Ecto neural progenitor cell (in vitro differentiated cells): ENCODE measurements around the gene GPC6.
"Not testable (repeated sequence)": the region's sequence is repeated elsewhere in the genome, so short reads cannot be mapped to it uniquely, and the experiment has no call there.

ENCODE experiments used
- DNase-seq: peaks from one replicate; pipeline ENCODE4 v3.0.0-alpha.2; 2018; ENCODE audit warnings: low spot score

GPC6 gene

DNA sequence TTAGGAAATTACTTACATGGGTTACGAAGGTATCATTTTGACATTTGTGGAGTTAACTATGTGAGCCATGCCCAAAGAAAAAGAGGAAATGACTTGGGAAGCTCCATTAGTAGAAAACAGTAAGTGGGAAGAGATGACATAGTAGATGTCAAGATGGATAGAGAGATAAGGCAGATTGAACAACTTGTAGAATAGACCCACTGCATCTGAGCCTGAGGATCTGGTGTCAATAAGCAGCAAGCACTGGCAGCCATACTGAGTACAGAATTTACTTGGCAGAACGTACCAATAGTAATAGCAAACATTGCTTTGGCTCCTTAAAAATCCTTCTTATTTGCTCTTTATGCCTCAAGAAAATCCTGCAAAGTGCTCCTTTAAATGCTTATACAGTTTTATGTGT is 203.8 kb downstream of the GPC6 start:
- no peak for DNase-seq

- DNase-seq: no peak
These were observed 209.0 kb downstream of the GPC6 start for GRCh38 chr13:93435651-93436050.

DNA sequence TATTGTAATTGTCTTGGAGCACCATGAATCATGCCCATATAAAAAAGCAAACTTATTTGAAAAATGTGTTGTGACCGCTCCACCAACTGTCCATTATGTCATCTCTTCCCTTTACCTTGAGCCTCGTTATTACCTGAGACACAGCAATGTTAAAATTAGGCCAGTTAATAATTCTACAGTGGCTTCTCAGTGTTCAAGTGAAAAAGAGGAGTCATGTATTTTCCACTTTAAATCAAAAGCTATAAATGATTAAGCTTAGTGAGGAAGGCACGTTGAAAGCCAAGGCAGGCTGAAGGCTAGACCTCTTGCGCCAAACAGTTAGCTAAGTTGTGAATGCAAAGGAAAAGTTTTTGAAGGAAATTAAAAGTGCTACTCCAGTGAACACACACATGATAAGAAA is 210.5 kb downstream of the GPC6 start:
- DNase-seq: no peak

- DNase-seq: no peak
These were observed 219.6 kb downstream of the GPC6 start for GRCh38 chr13:93446238-93446637.

GRCh38 chr13:93450191-93450621 is 223.6 kb downstream of the GPC6 start:
- no peak for DNase-seq

- DNase-seq: no peak
These were observed 224.2 kb downstream of the GPC6 start for GRCh38 chr13:93450761-93451160.

GRCh38 chr13:93454676-93455235 is 228.1 kb downstream of the GPC6 start:
- DNase-seq: not testable (repeated sequence)

DNA sequence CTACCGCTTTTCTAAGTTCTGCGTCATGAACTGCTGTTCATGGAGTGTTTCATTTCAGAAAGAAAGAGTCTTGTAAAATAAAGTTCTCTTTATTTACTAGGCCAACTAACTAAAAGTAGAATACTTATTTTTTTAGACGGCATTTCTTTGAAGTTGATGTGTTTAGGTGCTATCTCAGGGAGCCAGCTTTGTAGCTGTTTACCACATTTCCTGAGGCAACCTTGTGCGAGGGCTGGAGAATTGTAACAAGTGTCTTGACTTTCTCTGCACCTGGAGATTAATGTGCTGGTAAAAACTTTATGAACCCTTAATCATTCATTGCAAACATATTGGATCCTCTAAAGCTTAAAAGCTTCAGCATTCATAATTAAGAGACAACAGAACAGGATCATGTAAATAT is 229.3 kb downstream of the GPC6 start:
- DNase-seq: no peak

DNA sequence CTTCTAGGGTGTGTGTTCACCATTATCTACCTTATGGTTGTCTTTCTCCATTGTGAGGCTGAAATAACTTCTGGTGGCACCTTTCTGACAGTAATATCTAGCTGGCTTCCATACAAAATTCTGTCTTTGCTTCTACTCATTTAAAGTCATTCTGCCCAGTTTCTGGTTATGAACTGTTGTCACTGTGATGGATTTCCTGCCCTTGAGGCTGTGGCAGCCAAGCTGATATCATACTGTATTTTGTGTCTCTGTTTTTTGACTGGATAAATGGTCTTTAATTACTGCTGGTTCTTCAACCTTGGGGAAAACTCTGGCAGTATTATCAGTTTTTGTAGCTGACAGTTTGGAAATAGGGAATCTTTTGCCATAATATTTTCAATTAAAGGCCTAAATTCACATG is 233.4 kb downstream of the GPC6 start:
- DNase-seq: no peak

DNA sequence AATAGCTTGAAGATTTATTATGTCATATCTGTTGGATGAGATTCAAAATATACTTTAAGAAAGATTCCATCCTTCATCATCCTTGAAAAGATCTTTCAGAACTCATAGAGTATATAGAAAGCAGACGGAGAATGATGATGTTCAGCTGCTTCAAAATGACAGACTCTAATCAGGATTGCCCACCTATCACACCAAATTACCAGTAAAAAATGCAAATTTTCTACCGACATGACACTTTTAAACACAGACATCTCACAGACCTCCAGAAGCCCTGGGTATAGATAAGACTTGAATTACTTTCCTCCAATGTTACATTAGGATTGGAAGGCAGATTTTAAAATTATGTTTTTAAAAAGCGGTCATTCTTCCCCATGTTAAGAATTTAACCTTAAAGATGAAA is 235.5 kb downstream of the GPC6 start:
- DNase-seq: no peak

DNA sequence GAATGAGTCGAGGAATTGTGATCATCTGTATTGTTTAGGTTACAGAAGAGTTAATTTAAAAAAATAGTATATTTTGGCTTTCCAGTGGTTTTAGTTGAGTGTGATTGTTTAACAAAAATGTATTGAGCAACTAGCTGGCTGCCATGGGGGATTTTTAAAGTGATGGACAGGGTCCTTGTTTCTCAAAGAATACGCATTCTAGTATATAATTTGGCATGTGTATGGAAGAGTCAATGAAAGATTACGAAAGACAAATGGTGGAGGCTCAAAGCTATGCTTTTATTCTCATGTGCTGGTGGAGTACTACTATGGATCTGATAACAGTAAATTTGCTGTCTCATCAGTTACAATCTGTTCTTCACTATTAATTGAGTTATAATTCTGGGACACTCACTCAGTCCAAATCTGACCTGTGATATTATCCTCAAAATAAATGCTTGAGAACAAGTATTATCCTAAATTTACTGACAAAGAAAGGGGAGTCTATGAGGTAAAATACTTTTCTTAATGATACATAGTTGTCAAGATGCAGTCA is 240.0 kb downstream of the GPC6 start:
- no peak for DNase-seq

DNA sequence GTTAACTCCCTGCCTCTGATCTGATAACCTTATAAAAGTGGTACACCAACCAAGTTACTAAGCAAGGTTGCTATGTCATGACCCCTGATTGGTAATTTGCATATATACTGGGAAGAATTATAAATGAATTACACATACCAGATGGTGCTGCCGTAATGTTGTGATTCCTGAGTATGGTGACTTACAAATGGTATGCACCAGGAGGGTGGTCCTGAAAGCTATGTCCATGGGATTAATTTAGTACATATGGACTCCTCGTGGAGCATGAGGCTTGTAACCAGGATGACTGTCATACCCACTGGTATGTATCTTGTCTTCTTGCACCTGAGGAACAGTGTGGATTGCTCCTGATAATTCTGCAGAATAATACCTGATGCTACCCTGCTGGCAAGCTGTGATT is 240.6 kb downstream of the GPC6 start:
- no peak for DNase-seq

GRCh38 chr13:93468433-93468832 is 241.8 kb downstream of the GPC6 start:
- no peak for DNase-seq

- no peak for DNase-seq
These were observed 245.7 kb downstream of the GPC6 start for GRCh38 chr13:93472296-93472695.

DNA sequence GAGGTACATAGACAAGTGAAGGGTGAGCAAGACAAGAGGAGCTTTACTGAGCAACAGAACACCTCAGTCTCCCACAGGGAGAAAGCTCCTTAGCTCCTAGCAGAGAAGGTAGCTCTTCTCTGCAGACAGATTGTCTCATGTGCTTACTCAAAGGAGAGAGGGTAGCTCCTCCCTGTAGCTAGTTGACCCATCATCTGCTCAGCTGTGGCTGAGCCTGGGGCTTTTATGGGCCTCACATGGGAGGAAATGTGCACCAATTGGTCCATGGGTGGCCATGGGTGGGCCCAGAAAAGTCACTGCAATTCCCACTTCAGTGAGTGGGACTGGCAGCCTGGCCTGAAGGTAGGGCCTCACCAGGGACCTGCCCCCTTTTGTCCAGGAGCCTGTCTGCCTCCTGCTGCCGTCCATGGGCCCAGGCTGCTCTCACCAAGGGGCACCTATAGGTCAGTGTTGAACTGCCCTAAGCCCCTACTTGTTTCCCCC is 246.2 kb downstream of the GPC6 start:
- no peak for DNase-seq

DNA sequence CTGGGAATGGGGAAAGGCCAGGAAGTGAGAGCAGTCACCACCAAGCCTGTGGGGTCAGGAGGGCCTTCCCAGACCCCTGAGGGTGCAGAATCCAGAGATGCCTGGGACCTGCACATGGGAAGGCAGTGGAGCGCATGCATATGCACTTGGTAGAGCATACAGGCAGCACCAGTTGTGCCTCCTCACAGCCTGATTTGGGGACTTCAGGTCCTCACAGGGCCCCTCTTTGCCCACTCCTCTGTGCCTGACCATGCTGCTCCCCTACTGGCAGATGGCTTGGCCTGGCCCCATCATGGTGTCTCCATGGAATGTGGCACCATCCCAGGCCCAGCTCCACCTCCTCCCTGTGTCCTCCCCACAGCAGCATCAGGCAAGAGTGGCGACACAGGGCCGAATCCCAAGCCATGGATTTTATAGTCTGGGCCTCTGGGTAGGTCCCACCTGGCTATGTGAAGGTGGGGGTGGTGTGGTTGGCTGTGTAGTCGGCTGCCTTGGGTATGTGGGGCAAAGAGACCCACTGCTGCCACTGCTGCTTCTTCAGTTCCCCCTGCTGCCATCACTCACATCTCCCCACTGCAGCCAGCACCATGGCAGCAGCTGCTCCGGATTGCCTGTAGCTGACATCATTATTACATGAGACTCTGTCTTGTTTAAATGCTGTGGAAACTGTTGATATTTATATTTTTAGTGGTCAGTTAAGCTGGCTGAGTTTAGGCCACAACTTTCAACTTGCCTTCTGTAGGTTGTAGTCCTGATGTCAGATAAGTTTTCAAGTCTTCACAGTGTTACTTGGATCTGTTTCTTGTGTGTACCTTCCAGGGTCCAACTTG is 247.0 kb downstream of the GPC6 start:
- DNase-seq: no peak

- no peak for DNase-seq
These were observed 249.6 kb downstream of the GPC6 start for GRCh38 chr13:93476175-93476574.

DNA sequence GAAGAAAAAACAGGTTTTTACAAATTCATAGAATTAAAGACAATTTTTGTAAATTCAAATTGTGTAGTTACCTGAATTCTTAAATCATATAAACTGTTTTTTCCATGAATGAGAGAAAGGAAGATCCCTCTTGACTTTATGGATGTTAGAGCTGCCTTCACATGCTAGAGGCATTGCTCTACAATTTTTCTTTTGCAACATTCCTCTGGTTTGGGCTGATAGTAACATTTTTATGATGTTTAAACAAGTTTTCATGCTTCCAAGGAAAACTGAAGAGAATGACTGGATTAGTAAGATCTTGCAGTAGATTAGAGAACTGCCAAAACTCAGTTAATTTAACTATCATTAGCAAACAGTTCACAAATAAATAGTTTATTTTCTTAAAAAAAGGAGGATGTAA is 250.6 kb downstream of the GPC6 start:
- DNase-seq: no peak

GRCh38 chr13:93480553-93481106 is 254.0 kb downstream of the GPC6 start:
- DNase-seq: no peak

GRCh38 chr13:93496117-93496516 is 269.5 kb downstream of the GPC6 start:
- not testable (repeated sequence) for DNase-seq

GRCh38 chr13:93496985-93497673 is 270.5 kb downstream of the GPC6 start:
- DNase-seq: no peak

DNA sequence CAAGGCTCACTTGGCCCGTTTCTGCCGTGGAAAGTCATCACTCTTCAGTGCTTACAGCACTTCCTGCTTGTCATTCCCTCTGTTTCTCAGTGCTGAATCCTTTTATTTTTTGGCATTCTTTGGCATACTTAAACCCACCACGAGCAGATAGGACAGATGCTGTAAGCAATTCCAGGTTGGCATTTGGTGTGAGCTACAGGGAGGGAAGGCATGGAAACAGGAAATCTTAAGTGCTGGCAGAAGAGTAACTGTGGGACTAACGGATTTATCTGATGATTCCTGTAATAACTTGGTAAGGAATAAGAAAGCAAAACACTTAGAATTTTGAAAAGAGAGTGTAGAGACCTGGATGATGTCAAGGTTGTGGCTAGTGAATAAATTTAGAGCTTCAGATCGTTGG is 273.4 kb downstream of the GPC6 start:
- no peak for DNase-seq

- DNase-seq: no peak
These were observed 275.5 kb downstream of the GPC6 start for GRCh38 chr13:93502071-93502470.
